Stimulated activated CD8-positive, alpha-beta memory T cell treated with anti-CD3 and anti-CD28 coated beads, Interleukin-7, amount 100 ng/mL, for 24 hours (primary cell): ENCODE measurements around the gene KCNH1.
"Not testable (repeated sequence)": the region's sequence is repeated elsewhere in the genome, so short reads cannot be mapped to it uniquely, and the experiment has no call there.

Source experiments
- DNase-seq: peaks from one replicate; pipeline ENCODE4 v3.0.0-alpha.2; 2020; ENCODE audit warnings: low read depth

KCNH1 gene

DNA sequence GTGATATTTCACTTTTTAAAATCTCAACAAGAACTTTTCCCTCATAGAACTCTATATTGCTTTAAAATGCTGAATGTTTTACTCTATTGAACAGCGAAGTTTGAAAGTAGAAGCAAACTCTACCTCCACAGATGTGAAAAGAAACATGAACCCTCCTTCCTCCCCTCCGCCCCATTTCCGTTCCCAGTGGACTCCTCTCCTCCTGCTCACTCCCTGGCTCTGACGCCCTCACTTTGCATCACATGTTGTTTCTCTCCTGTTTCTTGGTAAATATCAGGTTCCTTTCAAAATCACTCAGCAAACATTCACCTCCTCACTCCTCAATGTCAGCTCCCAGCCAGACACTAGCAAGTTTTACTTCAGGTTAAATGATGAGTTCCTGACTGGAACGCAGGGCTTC, 34.6 kb downstream of the KCNH1 start:
- DNase-seq = no peak

DNA sequence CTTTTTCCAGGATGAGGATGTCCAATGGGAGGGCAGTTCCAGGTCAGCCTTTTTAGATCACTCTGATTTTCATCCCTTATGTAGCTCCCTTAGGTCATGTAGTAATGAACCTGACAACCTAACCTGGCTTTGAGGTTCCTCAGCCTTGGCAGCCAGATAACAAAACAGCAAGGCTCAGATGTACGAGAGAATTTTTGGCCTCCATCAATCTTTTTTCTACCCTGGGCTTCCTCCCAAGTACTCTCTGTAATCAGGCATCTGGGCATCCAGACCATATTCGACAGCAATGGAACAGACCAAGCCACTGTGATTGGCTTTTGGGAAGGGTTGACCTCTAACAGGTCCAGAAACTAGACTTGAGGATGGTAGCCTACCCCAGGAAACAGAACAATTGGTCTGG, 38.6 kb downstream of the KCNH1 start:
- no peak for DNase-seq

DNA sequence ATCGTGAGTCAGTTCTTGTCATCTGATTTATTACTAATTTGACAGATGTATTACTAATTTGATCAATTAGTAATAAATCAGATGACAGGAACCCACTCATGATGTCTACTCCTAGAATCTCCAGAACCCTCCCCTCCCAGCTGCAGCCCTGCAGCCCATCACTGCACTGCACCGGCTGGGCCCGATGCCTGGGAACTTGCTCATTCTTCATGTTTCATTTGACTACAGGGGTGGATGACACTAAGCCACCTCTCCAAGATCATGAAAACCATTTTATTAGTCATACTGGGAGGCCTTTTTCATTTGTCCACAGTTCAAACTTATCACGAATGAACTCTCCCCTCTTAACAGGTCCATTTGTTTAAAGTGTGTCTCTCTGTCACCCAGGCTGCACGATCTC, 41.0 kb downstream of the KCNH1 start:
- DNase-seq = no peak

DNA sequence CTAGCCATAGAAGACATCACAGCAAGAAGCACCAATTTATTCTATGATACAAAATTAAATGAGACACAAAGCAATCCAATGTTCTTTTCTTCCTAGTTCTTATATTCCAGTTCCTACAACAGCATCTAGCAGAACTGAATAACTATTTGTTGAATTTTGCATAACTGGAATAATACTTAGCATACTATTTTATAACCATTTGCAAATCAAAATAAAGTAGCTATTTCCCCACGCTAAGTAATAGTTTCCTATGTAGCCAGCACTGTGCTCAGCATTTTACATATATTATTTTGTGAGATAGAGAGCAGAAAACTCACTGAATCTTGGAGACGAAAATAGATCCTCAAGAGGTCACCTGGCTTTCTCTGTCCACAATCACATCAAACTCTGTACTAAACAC, 42.1 kb downstream of the KCNH1 start:
- DNase-seq = no peak

DNA sequence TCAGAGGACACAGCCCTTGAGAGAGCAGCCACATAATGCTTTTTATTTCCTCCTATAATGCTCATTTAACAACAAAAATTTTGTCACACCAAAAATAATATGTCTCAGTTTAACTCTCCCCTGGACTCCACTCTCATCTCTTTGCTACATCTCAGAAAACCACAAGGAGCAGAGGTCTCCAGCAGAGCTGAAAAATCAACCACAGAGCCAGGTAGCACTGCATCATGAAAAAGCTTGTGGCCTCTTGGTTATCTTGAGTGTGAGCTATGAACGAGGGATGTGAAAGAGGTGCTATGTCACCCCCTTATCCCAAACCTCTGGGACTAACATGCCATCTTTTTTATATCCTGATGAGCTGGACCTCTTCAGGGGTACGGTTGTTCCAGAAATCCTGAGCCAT, 44.4 kb downstream of the KCNH1 start:
- DNase-seq = no peak

DNA sequence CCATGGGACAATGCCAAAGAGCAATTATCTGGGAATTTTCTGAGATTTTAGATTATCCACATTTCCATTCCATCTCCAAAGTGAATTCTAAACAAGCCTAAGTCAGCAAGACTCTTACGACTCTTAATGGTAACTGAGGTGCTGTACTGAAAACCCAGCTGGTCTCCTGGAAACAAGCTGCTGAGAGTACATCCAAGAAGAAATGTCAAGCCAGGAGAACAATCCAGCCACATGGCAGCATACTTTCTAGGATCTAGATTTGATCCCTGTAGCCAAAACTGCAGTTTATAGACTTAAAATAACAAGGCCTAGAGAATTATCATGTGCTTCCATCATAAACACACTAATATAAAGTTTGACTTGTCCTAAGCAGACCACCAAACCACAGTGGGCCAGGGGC, 45.8 kb downstream of the KCNH1 start:
- DNase-seq = no peak

DNA sequence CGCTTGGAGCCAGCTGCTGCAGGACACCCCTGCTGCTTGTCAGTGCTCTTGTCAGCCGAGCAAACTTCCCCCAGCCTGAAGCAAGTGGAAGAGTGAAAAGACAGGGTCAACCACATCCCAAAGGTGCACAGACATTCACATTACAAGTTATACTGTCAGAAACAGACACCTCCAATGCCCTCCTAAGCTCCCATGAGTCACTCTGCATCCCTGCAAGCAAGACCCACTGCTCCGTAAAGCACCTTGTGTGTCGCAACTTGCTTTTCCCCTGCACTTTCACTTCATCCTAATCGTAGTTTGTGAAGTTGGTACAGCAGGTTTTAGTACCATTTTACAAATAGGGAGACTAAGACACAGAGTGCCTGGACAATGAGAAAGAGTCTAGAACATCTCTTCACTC, 51.1 kb downstream of the KCNH1 start:
- no peak for DNase-seq

DNA sequence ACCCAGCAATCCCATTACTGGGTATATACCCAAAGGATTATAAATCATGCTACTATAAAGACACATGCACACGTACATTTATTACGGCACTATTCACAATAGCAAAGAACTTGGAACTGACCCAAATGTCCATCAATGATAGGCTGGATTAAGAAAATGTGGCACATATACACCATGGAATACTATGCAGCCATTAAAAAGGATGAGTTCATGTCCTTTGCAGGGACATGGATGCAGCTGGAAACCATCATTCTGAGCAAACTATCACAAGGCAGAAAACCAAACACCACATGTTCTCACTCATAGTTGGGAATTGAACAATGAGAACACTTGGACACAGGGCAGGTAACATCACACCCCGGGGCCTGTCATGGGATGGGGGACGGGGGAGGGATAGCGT, 52.5 kb downstream of the KCNH1 start:
- not testable (repeated sequence) for DNase-seq

DNA sequence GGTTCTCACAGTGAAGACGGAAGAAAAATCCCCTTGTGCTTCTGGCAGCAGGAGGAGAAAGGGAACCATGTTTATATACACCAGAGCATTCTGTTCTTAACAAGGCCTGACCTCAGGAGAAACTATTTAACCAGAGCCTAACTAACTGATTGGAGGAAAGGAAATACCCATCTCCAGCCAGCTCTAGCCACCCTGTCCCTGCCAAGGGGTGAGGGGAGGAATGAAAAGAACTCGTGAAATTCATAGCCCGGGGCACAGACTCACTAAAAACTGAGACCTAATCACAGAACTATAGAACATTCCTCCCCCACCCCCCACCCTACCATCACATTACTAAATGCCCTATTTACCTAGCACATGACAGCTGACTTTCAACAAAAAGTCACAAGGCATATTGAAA, 65.0 kb downstream of the KCNH1 start:
- no peak for DNase-seq

DNA sequence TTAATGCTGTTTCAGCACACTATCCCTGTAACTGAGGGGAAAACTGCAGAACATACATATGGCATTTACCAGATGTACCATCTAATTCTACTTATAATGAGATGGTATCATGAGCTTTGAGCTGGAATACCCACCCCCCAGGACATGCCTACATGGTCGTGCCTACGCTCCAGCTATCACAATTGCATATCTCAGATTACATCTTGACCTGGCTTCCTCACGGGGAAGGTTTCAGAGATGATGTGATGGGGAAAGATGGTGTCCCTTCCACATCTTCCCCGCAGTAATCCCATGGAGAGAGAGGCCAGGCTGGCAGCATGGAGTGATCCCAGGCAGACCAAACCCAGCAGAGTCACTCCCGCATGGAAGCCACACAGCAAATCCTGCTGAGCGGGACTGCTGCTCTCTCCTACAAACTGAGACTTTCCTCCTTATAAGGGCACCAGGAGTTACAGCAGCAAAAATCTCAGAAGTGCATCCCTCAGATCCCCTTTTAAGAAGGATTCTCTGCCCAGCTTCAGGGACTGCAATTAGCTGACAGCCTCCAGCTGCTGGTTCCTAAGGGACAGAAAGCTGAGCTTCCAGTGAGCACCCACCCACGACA, 67.1 kb downstream of the KCNH1 start:
- DNase-seq = no peak

DNA sequence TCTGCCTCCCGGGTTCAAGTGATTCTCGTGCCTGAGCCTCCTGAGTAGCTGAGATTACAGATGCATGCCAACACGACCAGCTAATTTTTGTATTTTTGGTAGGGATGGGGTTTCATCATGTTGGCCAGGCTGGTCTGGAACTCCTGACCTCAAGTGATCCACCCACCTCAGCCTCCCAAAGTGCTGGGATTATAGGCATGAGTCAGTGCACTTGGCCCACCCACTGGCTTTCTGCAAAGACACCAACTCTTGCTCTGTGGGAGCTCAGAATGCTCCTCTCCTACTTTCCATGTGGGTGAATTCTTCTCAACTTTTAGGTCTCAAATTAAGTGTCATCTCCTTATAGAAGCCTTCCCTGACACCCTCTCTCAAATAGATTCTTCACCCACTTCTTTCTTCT, 92.1 kb downstream of the KCNH1 start:
- DNase-seq = not testable (repeated sequence)

DNA sequence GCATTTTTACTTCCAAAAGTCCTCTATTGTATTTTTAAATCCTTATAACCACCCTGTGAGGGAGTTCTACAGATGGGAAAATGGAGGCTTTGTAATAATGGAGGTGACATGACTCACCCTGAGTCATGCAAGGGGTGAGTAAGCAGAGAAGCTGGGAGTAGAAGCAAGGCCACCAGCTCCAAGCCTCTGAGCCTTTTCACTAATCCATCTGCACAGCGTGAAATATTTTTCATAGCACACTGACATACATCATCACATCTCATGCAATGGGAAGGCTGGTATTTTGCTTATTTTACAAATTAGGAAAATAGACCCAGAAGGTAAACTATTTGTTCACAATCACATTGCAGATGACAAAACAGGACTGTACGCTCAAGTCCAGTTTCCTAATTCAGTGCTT, 96.9 kb downstream of the KCNH1 start:
- DNase-seq = no peak

DNA sequence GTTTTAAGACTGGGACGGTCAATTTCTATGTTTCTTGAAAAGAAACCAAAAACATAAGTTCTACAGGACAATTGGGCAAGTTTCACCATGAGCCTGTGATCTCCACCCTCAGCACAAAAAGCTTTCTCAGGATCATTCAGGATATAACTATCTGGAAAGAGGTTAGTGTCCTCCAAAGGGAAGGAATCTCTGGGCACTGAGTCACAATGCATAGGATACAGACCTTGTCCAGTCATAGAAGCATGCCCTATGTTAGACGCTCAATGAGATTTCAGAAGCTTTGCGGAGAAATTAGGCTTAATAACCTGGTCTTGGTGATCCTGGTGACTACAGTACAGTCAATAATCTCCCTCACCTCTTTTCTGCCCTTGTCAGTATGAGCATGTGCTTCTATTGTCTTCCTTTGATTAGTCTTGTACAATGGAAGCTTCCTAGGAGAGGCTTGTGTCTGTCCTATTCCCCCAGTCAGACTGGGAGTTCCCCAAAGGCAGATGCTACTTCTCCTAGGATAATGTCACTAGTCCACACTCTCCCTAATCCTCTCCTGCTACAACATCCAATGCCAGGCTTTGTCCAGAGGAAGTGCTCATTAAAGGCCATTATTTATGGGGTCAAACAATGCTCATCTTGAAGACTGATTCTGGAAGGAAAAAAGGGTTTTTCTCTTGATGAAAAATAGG, 97.4 kb downstream of the KCNH1 start:
- DNase-seq = no peak

DNA sequence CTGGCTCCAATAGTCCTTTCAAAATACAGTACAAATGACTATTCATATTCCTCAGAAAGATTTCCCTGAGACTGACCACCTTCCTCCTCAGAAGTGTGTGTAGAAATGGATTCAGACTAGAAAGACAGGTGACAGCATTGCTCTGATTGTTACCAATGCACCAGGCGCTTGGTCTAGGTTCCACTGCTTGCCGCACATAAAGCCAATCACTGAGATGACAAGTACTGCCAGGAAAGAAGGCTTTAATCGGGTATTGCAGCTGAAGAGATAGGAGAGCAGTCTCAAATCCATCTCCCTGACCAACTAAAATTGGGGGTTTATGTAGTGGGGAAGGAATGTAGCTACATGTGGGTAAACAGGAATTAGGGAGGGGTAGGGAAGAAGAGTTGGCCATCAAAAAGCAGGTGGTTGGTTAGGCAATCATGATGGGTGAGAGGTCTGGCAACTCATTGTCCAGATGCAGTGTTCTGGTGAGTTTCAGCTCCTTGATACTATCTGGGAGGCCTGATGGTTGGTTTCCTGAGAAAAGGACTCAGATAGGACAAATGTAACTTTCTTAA, 98.0 kb downstream of the KCNH1 start:
- no peak for DNase-seq

DNA sequence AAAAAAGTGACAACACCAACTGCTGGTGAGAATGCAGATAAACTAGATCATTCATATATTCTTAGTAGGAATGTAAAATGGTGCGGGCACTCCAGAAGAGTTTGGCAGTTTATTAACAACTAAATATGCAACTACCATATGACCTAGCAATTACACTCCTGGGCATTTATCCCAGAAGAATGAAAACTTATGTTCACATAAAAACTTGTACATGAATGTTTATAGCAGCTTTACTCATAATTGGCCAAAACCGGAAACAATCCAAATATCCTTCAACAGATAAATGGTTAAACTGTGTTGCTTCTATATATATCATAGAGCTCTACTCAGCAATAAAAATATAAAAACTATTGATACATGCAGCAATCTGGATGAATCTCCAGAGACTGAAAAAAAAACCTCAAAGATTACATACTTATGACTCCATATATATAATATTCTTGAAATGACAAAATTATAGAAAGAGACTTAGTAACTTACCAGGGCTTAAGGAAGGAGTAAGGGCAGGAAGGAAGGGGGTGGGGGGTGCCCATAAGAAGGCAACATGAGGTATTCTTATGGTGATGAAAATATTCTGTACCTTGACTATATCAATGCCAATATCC, 99.9 kb downstream of the KCNH1 start:
- no peak for DNase-seq

DNA sequence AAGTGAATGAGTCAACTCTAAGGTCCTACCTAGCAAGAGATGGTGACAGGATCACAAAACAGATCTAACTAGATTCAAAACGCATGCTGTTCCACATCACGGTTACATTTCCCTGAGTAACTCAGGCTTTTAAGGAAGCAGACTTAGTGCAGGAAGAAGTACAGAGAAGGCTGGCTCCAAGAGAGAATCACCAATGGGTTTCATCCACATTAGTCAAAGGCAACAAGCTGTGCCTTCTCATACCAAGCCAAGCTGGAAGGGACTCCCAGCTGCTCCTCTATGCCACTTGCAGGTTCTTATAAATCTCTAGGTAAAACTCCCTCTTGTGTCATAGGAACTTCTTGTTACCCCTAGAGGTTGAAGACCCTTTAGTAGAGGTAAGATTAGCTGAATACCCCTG, 109.0 kb downstream of the KCNH1 start:
- DNase-seq = no peak

DNA sequence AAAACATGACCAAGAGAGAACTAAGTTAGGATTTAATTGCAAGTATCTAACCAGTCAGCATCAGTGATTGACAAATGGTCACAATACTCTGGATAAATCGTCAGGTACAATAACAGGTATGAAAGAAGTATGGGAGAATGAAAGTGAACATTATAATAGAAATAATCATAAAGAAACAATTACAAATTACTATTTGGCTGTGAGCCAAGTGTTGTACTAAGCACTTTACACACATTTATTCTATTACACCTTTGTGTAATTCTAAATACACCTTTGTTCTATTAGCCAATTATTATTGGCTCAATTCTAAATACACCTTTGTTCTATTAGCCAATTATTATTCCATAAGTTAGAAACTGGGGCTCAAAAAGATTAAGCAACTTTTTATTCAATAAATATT, 114.7 kb downstream of the KCNH1 start:
- DNase-seq = no peak

DNA sequence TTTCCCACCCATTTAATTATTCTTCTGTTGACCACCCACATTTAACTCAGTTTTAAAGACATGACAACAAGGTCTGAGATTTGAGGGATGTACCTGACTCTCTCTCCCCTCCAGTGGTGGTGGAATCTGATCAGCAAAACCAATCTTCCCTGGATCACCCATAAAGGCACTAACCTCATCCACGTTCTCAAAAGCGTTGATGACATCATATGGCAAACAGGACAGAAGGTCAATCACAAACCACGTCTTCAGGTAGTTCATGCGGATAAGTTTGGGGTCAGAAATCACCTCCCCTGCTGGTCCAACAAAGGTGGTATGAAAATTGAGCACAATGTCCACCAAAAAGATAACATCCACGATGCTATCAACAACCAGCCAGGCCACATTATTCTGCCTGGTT, 115.3 kb downstream of the KCNH1 start:
- no peak for DNase-seq

DNA sequence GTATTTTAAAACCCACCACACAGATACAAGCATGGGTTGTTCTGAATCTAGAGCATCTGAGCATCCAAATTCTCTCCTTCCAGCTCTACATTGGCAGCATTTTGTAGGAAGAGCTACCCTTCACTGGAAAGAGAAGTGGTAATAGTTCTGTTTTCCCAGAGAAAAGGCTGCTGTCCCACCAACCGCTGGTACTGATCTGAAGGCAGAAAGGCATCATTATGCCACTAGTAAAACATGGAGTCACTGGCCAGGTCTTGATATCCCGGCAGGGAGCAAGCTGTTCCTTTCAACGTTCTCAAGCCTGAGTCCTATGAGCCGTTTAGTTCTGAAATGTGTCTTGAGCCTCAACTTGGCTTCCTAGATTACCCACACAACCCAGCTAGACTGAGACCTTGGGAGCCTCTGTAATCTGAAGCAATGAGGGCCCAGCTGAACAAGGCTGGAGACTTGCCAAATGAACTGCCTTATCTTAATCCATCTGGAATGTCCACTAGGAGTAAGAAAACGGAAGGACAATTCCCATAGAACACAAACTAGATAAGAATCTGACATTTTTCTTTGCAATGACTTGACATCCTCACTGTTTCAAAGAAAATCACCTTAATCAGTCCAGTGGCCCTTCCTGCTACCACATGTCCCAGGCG, 116.8 kb downstream of the KCNH1 start:
- no peak for DNase-seq

DNA sequence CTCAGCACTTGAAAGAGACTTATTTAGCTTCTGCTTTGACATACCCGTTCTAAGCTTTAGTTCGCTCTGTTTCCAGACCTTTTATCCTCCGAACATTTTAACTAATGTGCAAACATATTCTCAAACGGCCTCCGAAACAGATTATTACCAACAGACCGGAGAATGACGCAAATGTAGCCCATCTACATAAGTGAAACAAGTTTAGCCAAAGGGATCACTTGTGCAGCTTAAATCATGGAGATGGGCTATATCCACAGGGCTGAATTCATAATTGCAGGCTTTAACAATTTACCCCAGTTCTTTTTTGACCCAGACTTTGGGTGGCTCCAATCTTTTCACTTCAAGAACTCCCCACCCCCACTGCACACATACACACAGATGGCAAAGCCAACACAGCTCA, 119.7 kb downstream of the KCNH1 start:
- no peak for DNase-seq

DNA sequence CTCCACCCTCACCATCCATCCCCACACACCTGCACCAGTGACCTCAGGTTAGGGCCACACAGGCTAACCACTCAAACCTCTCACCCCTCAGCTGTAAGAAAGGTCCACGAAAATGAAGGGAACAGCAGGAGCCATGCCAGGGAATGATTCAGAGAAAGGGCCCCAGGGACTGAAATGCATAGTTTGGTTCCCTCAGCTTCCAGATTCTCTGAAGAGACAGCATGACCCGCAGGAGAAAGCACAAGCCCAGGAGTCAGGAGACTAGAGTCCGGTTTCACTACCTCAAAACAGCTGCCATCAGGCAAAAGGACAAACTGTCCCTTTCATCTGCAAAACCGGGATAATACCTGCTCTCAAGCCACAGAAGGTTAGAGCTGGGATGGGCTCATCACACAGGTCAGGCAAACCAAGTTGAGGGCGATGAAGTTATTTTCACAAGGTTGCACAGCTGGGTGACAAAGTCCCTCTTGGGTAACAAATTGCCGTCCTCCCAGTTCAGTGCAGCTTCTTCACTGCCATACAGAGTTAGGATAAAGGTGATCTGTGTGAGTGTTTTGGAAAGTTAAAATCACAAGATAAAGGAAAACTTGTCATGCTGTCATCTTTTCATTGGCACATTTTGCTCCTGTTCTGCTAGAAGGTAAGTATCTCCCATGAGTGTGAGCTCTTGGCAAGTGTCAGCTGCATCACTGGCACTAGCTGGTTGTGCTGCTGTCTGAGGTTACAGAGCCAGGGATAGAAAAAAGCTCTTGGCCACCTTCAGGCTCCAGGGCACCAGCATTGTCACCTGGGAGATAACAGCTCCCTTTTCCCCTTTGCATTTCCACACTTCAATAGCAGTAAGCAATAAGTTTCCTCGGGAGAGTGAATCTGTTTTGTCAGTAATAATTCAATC, 120.4 kb downstream of the KCNH1 start:
- no peak for DNase-seq

DNA sequence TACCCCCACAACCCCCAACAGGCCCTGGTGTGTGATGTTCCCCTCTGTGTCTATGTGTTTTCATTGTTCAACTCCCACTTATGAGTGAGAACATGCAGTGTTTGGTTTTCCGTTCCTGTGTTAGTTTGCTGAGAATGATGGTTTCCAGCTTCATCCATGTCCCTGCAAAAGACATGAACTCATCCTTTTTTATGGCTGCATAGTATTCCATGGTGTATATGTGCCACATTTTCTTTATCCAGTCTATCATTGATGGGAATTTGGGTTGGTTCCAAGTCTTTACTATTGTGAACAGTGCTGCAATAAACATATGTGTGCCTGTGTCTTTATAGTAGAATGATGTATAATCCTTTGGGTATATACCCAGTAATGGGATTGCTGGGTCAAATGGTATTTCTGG, 122.8 kb downstream of the KCNH1 start:
- DNase-seq = not testable (repeated sequence)
